HG03064 (cell line): ENCODE data around the gene SLC35F3.

ENCODE experiments used
- ATAC-seq: cut with Tn5 transposase; IDR thresholded peaks from one replicate; pipeline ENCODE4 v1.9.1; 2021; ENCODE audit warnings: low read depth; ENCODE audit not compliant: unreplicated experiment

SLC35F3 gene

GRCh38 chr1:233965856-233966255, 61.4 kb downstream of the SLC35F3 start:
- ATAC-seq: no peak

GRCh38 chr1:233971753-233972152, 67.3 kb downstream of the SLC35F3 start:
- ATAC-seq: no peak

GRCh38 chr1:233972563-233972950, 68.1 kb downstream of the SLC35F3 start:
- no peak for ATAC-seq

- ATAC-seq: no peak
Measured at GRCh38 chr1:233972951-233973635, 68.6 kb downstream of the SLC35F3 start.

GRCh38 chr1:233975486-233975885, 71.0 kb downstream of the SLC35F3 start:
- no peak for ATAC-seq

GRCh38 chr1:233981042-233981675, 76.7 kb downstream of the SLC35F3 start:
- no peak for ATAC-seq

- no peak for ATAC-seq
Measured at GRCh38 chr1:233982827-233983518, 78.5 kb downstream of the SLC35F3 start.

- no peak for ATAC-seq
Measured at GRCh38 chr1:233983811-233984210, 79.3 kb downstream of the SLC35F3 start.

GRCh38 chr1:233988963-233989696, 84.7 kb downstream of the SLC35F3 start:
- no peak for ATAC-seq

- no peak for ATAC-seq
Measured at GRCh38 chr1:233990486-233990885, 86.0 kb downstream of the SLC35F3 start.

- ATAC-seq: no peak
Measured at GRCh38 chr1:233993651-233994050, 89.2 kb downstream of the SLC35F3 start.

- no peak for ATAC-seq
Measured at GRCh38 chr1:233994112-233994511, 89.6 kb downstream of the SLC35F3 start.

- no peak for ATAC-seq
Measured at GRCh38 chr1:233998456-233998855, 94.0 kb downstream of the SLC35F3 start.

- no peak for ATAC-seq
Measured at GRCh38 chr1:233998891-233999290, 94.4 kb downstream of the SLC35F3 start.

- no peak for ATAC-seq
Measured at GRCh38 chr1:234000557-234001041, 96.1 kb downstream of the SLC35F3 start.

GRCh38 chr1:234001817-234002216, 97.3 kb downstream of the SLC35F3 start:
- no peak for ATAC-seq

GRCh38 chr1:234004591-234004990, 100.1 kb downstream of the SLC35F3 start:
- no peak for ATAC-seq

GRCh38 chr1:234007684-234008083, 103.2 kb downstream of the SLC35F3 start:
- no peak for ATAC-seq

GRCh38 chr1:234008591-234008990, 104.1 kb downstream of the SLC35F3 start:
- no peak for ATAC-seq

GRCh38 chr1:234009668-234010067, 105.2 kb downstream of the SLC35F3 start:
- ATAC-seq: no peak

GRCh38 chr1:234014208-234014607, 109.7 kb downstream of the SLC35F3 start:
- ATAC-seq: no peak
